HUES64 (cell line): ENCODE measurements around the gene ADCY7.

ENCODE experiments used
- H3K27ac ChIP-seq: 2 replicates; pipeline ENCODE4 v1.7.0; 2013; ENCODE audit warnings: low read depth, low read length, inconsistent platforms
- H3K27me3 ChIP-seq: 2 replicates; pipeline ENCODE4 v1.6.1; 2013; ENCODE audit warnings: mild to moderate bottlenecking, low read length; ENCODE audit not compliant: insufficient read depth
- H3K36me3 ChIP-seq: 2 replicates; pipeline ENCODE4 v1.6.1; 2013; ENCODE audit warnings: mild to moderate bottlenecking, low read length; ENCODE audit not compliant: insufficient read depth
- H3K4me1 ChIP-seq: 2 replicates; pipeline ENCODE4 v1.6.1; 2013; ENCODE audit warnings: mild to moderate bottlenecking, low read length, moderate library complexity; ENCODE audit not compliant: insufficient read depth
- H3K4me3 ChIP-seq: 2 replicates; pipeline ENCODE4 v1.5.1; 2013; ENCODE audit warnings: mild to moderate bottlenecking, low read length, moderate library complexity
- H3K9ac ChIP-seq: 2 replicates; pipeline ENCODE4 v1.6.1; 2013; ENCODE audit warnings: mild to moderate bottlenecking, low read depth, low read length
- H3K9me3 ChIP-seq: 2 replicates; pipeline ENCODE4 v1.6.1; 2013; ENCODE audit warnings: low read depth, low read length; ENCODE audit not compliant: insufficient read depth
- WGBS: fragments of 150-250, 120-280 bp; methylation state at CpG from one replicate; pipeline ENCODE4 v1.1.7; 2013; ENCODE audit warnings: missing lambda C conversion rate; 5-methylcytosine and 5-hydroxymethylcytosine counted together

Gene ADCY7

DNA sequence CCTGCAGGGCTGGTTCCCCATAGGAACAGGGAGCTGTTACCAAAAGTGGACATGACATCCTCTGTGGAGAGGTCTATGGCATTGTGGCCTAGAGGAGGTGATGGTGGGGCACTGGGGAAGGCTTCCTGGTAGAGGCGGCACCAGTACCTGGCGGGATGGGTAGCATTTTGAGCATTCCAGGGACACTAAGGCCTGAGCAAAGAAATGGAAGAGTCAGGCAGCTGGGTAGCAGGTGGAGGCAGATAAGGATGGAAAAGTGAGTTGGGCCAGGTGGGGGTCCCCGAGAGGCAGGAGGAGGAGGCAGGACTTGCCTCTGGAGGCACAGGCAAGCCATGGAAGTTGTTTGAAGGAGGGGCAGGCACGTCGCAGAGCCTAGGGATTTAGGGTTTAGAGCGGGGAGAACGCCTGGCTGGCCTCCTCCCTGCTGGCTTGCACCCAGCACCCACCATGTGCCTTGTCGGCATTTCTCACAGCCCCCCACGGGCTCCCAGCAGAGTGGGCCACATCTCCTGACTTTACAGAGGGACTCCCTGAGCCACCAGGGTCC, 5.1 kb upstream of the ADCY7 start:
- 81% methylated on average over 9 of the region's 9 CpGs for WGBS

GRCh38 chr16:50261707-50262235, 4.6 kb upstream of the ADCY7 start:
- WGBS, result 88% methylated on average over 11 of the region's 11 CpGs
- peaks cover 13% of the 10 kb centered on the region for H3K4me1 ChIP-seq
- H3K36me3 ChIP-seq, result no peaks in the 10 kb centered on the region
- no peak overlapping the region for H3K4me3 ChIP-seq
- no peaks in the 10 kb centered on the region for H3K27me3 ChIP-seq
- no peak overlapping the region for H3K27ac ChIP-seq
- no peaks in the 10 kb centered on the region for H3K9me3 ChIP-seq
- no peak overlapping the region for H3K9ac ChIP-seq

More for the DNA sequence above, 5.1 kb upstream of the ADCY7 start:
- Histone ChIP-seq H3K27ac (no peak overlapping the region), H3K9me3 (no peaks in the 10 kb centered on the region), H3K9ac (no peak overlapping the region), H3K4me1 (peaks cover 8% of the 10 kb centered on the region; the same call in 1 of the 2 replicates), H3K36me3 (no peaks in the 10 kb centered on the region), H3K4me3 (no peak overlapping the region), H3K27me3 (no peaks in the 10 kb centered on the region)

DNA sequence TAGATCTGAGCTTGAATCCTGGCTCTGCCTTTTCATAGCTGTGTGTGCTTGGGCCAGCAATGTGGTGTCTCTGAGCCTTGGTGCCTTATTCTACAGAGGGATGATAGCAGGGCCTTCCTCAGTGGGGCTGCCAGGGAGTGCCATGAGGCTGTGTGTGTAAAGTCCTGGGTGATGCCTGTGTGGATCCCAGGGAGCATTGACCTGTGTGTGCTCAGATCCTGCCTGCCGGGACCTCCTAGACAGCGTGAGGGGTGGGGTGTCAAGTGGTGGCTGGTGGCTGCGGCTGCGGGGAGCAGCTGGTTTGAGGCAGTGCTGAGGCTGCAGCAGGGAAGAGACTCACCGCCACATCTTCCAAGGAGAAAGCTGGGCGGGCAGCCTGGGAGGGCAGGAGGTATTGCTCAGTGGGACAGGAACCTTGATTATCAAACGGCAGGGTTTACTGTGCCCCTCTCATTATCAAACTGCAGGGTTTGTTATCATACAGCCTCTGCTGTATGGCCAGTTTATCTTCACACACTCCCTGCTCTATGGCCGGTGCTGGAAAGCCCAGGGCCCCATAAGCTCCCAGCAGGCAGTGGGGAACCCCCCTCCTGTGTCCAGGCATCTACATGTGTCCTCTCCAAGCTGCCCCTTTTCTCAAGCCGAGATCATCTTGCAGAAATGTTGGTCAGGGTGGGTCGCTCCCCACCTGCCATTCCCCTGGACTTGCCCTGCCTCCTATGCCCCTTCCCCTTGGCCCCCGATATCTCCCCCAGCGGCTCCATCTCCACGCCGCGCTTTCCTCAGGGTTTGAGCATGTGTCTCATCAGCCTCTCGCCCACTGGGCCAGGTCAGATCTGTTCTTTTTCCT, 3.1 kb upstream of the ADCY7 start:
- H3K27ac ChIP-seq, result no peak overlapping the region
- no peaks in the 10 kb centered on the region for H3K36me3 ChIP-seq
- no peaks in the 10 kb centered on the region for H3K27me3 ChIP-seq
- no peaks in the 10 kb centered on the region for H3K9me3 ChIP-seq
- H3K4me3 ChIP-seq, result no peak overlapping the region
- WGBS, result 89% methylated on average over 16 of the region's 16 CpGs
- H3K4me1 ChIP-seq, result peaks cover 19% of the 10 kb centered on the region
- H3K9ac ChIP-seq, result no peak overlapping the region

GRCh38 chr16:50263940-50264929, 2.1 kb upstream of the ADCY7 start:
- Histone ChIP-seq H3K27ac (no peak overlapping the region), H3K9ac (no peak overlapping the region), H3K27me3 (no peaks in the 10 kb centered on the region), H3K4me3 (no peak overlapping the region), H3K4me1 (peaks cover 19% of the 10 kb centered on the region), H3K9me3 (no peaks in the 10 kb centered on the region), H3K36me3 (no peaks in the 10 kb centered on the region)
- 93% methylated on average over 7 of the region's 8 CpGs for WGBS

DNA sequence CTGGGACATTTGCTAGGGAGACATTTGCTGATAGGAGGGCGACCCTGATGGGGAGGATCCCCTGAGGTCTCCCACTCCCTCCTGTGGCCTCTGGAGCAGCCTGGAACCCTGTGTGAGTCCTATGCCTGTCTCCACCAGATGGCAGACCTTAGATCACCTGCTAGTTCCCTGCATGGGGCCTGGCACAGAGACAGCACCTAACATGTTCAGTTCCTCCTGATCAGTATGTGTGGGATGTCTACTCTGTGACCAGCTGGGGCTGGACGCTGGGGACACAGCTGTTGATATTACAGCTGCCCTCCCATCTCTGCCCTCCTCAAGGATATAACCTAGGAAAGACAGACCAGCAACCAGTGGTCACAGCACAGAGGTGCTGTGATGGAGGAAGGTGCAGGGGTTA, 1.1 kb upstream of the ADCY7 start:
- H3K9me3 ChIP-seq, result no peaks in the 10 kb centered on the region
- H3K27ac ChIP-seq, result no peak overlapping the region
- no peak overlapping the region for H3K4me3 ChIP-seq
- no peaks in the 10 kb centered on the region for H3K27me3 ChIP-seq
- H3K36me3 ChIP-seq, result no peaks in the 10 kb centered on the region
- H3K4me1 ChIP-seq, result peaks cover 15% of the 10 kb centered on the region
- H3K9ac ChIP-seq, result no peak overlapping the region
- WGBS, result 94% methylated on average over 2 of the region's 2 CpGs

DNA sequence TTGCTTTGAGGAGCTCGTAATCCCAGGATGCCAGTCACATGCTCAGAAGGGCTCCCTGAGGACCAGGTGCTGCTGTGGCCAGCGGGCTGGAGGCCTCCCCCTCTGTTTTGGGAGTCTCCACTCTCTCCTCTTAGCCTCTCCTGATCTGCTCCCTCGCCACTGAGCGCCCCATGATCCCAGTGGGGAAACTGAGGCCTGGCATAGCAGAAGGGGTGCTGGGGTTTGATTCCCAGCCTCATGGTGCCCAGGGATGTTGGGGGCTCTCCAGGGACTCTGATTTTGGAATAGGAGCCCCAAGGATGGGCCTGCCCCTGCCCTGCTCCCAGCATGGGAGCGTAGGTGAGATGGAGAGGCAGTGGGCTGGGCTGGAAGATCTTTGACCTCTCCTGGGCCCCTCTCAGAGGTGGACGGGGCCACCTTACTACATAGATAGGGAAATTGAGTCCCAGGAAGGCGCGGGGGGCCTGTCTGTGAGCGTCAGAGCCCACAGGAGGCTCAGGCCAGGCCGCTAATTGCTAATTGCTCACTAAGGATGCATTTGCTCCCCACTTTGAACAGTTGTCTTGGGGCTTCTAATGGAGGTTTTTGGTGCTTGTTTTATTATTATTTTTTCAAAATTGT, 525 bp upstream of the ADCY7 start:
- Histone ChIP-seq H3K9ac (no peak overlapping the region), H3K4me3 (no peak overlapping the region), H3K4me1 (peaks cover 15% of the 10 kb centered on the region), H3K27ac (no peak overlapping the region), H3K27me3 (no peaks in the 10 kb centered on the region), H3K36me3 (no peaks in the 10 kb centered on the region), H3K9me3 (no peaks in the 10 kb centered on the region)
- WGBS, result 81% methylated on average over 10 of the region's 10 CpGs

- 94% methylated on average over 8 of the region's 8 CpGs for WGBS
- Histone ChIP-seq H3K4me3 (no peak overlapping the region), H3K9me3 (no peaks in the 10 kb centered on the region), H3K4me1 (peaks cover 15% of the 10 kb centered on the region), H3K27ac (no peak overlapping the region), H3K9ac (no peak overlapping the region), H3K27me3 (no peaks in the 10 kb centered on the region), H3K36me3 (no peaks in the 10 kb centered on the region)
Observed at GRCh38 chr16:50267151-50267631, 840 bp downstream of the ADCY7 start.

DNA sequence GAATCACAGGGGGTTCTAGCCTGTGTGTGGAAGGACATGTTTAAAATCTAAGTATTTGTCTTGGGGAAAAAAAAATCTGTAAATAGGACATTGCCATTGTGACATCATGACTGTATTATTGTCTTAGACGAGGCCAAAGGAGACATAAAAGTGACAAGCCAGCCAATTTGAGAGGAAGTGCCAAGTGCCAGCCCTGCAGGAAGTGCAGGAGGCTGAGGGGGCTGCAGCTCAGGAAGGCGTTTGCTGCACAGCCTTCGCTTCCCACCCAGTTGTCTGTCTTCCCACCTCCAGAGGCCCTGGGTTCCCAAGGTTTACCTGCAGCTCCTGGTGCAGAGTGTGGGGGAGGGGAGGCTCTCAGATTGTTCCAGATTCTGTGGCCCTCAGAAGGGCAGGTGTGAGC, 1.3 kb downstream of the ADCY7 start:
- H3K4me1 ChIP-seq, result peaks cover 15% of the 10 kb centered on the region
- no peaks in the 10 kb centered on the region for H3K36me3 ChIP-seq
- no peak overlapping the region for H3K9ac ChIP-seq
- no peaks in the 10 kb centered on the region for H3K9me3 ChIP-seq
- H3K27ac ChIP-seq, result no peak overlapping the region
- no peaks in the 10 kb centered on the region for H3K27me3 ChIP-seq
- no peak overlapping the region for H3K4me3 ChIP-seq
- 74% methylated on average over 3 of the region's 3 CpGs for WGBS

- peaks cover 15% of the 10 kb centered on the region for H3K4me1 ChIP-seq
- H3K27me3 ChIP-seq, result no peaks in the 10 kb centered on the region
- H3K27ac ChIP-seq, result no peak overlapping the region
- H3K36me3 ChIP-seq, result no peaks in the 10 kb centered on the region
- H3K4me3 ChIP-seq, result no peak overlapping the region
- WGBS, result 91% methylated on average over 5 of the region's 5 CpGs
- H3K9ac ChIP-seq, result no peak overlapping the region
- no peaks in the 10 kb centered on the region for H3K9me3 ChIP-seq
Observed at GRCh38 chr16:50268352-50268751, 2.0 kb downstream of the ADCY7 start.

DNA sequence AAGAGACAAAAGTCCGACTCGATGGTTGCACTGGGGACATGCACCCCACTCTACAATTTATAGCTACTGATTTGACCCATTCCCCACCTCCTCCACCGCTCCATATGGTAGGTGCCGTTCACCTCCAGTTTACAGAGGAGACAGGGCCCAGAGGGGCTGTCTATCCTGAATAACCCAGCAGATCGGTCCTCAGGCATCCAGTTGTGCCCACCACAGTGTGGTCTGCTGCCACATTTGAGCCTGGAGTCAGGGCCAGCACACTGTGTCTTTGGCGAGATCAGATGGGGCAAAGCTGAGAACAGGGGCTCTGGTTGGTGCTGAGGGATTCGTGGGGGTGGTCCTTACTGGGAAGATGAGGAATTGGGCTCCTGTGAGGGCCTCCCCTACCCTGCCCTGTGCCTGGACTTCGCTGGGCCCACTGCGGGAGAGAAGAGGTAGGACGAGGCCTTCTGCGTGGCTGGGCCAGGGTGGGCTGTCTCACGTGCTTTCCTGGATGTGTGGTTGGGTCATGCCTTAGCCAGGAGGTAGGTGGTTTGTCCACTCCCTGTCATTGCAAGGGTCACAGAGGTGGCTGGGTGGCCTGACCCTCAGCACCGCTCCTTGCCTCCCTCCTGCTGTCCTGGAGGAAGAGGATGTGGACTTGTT, 2.8 kb downstream of the ADCY7 start:
- Histone ChIP-seq H3K9ac (no peak overlapping the region), H3K27ac (no peak overlapping the region), H3K9me3 (no peaks in the 10 kb centered on the region), H3K4me1 (peaks cover 15% of the 10 kb centered on the region), H3K36me3 (no peaks in the 10 kb centered on the region), H3K27me3 (no peaks in the 10 kb centered on the region), H3K4me3 (no peak overlapping the region)
- 93% methylated on average over 12 of the region's 13 CpGs for WGBS
